Activated CD8-positive, alpha-beta memory T cell treated with anti-CD3 and anti-CD28 coated beads for 24 hours (primary cell): ENCODE data around the gene AIMP2.
"Not testable (repeated sequence)": the region's sequence is repeated elsewhere in the genome, so short reads cannot be mapped to it uniquely, and the experiment has no call there.

ENCODE experiments used
- DNase-seq: peaks from one replicate; pipeline ENCODE4 v3.0.0-alpha.2; 2020

AIMP2 gene

GRCh38 chr7:6008668-6009611, at the start of gene AIMP2, which contains the start of gene PMS2:
Gene AIMP2 (plus strand): TSS chr7:6009272. CDS start chr7:6009364, 92 bp downstream.
Gene PMS2 (minus strand): TSS chr7:6009049. CDS start chr7:6009019, 30 bp downstream.
- peak; percentile 98 for DNase-seq

- DNase-seq = not testable (repeated sequence)
These were observed 45.9 kb upstream of the AIMP2 start for GRCh38 chr7:5963205-5963604.

- DNase-seq = not testable (repeated sequence)
These were observed 45.3 kb upstream of the AIMP2 start for GRCh38 chr7:5963810-5964209.

GRCh38 chr7:5970347-5970911, 38.6 kb upstream of the AIMP2 start, which contains the start of gene RSPH10B:
Gene RSPH10B (minus strand): TSS chr7:5970689. CDS start chr7:5967116, 3,573 bp downstream.
- not testable (repeated sequence) for DNase-seq

GRCh38 chr7:5973580-5973979, 35.5 kb upstream of the AIMP2 start:
- not testable (repeated sequence) for DNase-seq

GRCh38 chr7:5979680-5980314, 29.3 kb upstream of the AIMP2 start:
- not testable (repeated sequence) for DNase-seq

- DNase-seq = not testable (repeated sequence)
These were observed 22.0 kb upstream of the AIMP2 start for GRCh38 chr7:5987061-5987460.

GRCh38 chr7:5997210-5997808, 11.8 kb upstream of the AIMP2 start:
- DNase-seq = no peak

GRCh38 chr7:6007386-6007785, 1.7 kb upstream of the AIMP2 start:
- DNase-seq = no peak

GRCh38 chr7:6007835-6008590, 1.1 kb upstream of the AIMP2 start:
- not testable (repeated sequence) for DNase-seq

- not testable (repeated sequence) for DNase-seq
These were observed 1.3 kb downstream of the AIMP2 start for GRCh38 chr7:6010370-6010769.

- no peak for DNase-seq
These were observed 2.5 kb downstream of the AIMP2 start for GRCh38 chr7:6011541-6011940.

GRCh38 chr7:6012355-6013104, 3.5 kb downstream of the AIMP2 start:
- DNase-seq = no peak

GRCh38 chr7:6015917-6016652, 7.0 kb downstream of the AIMP2 start:
- DNase-seq = no peak

- DNase-seq = no peak
These were observed 7.5 kb downstream of the AIMP2 start for GRCh38 chr7:6016653-6016966.

GRCh38 chr7:6020371-6021286, 11.6 kb downstream of the AIMP2 start:
- DNase-seq = no peak

GRCh38 chr7:6022707-6023106, 13.6 kb downstream of the AIMP2 start:
- no peak for DNase-seq

- no peak for DNase-seq
These were observed 14.9 kb downstream of the AIMP2 start for GRCh38 chr7:6023974-6024435.

GRCh38 chr7:6026011-6026819, 17.1 kb downstream of the AIMP2 start:
- DNase-seq = peak; percentile 76
